Uterus (tissue), 2 donors: ENCODE measurements around the gene GNAL.
"Not testable (repeated sequence)": the region's sequence is repeated elsewhere in the genome, so short reads cannot be mapped to it uniquely, and the experiment has no call there.

Source experiments
- CTCF ChIP-seq, 4 experiments: fragments of 200-600 bp in 2 of 4; fragments of 450-650 bp in 2 of 4; sonication (generic) in 2 of 4; IDR thresholded peaks; one replicate each; pipeline ENCODE4 v1.5.1; 2016 to 2019; ENCODE audit warnings: antibody characterized with exemption in 4 of 4, mild to moderate bottlenecking in 2 of 4, moderate library complexity in 1 of 4
- POLR2A ChIP-seq, 2 donors: fragments of 450-650 bp; IDR thresholded peaks; one replicate each; pipeline ENCODE4 v1.6.1; 2016; ENCODE audit warnings: antibody characterized with exemption in 2 of 2, mild to moderate bottlenecking in 1 of 2, moderate library complexity in 1 of 2

DNA sequence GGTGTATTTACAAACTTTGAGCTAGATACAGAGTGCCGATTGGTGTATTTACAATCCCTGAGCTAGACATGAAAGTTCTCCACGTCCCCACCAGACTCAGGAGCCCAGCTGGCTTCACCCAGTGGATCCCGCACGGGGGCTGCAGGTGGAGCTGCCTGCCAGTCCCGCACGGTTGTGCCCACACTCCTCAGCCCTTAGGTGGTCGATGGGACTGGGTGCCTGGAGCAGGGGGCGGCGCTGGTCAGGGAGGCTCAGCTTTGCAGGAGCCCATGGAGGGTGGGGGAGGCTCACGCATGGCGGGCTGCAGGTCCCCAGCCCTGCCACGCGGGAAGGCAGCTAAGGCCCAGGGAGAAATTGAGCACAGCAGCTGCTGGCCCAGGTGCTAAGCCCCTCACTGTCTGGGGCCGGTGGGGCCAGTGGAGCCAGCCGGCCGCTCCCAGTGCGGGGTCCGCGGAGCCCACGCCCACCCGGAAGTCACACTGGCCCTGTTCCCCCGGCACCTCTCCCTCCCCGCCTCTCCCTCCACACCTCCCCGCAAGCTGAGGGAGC, 27.8 kb downstream of the GNAL start:
- TF ChIP-seq CTCF, POLR2A (IDR thresholded peaks at IDR 0.05): not testable (repeated sequence)
